DMS153 treated with DMSO at 0.1 percent for 48 hours (cell line): ENCODE measurements around the gene THAP12.

Experiments
- DNase-seq: peaks from one replicate; lab custom pipeline; 2025; ENCODE audit not compliant: unreplicated experiment; lab: John Stamatoyannopoulos, UW

THAP12 gene

DNA sequence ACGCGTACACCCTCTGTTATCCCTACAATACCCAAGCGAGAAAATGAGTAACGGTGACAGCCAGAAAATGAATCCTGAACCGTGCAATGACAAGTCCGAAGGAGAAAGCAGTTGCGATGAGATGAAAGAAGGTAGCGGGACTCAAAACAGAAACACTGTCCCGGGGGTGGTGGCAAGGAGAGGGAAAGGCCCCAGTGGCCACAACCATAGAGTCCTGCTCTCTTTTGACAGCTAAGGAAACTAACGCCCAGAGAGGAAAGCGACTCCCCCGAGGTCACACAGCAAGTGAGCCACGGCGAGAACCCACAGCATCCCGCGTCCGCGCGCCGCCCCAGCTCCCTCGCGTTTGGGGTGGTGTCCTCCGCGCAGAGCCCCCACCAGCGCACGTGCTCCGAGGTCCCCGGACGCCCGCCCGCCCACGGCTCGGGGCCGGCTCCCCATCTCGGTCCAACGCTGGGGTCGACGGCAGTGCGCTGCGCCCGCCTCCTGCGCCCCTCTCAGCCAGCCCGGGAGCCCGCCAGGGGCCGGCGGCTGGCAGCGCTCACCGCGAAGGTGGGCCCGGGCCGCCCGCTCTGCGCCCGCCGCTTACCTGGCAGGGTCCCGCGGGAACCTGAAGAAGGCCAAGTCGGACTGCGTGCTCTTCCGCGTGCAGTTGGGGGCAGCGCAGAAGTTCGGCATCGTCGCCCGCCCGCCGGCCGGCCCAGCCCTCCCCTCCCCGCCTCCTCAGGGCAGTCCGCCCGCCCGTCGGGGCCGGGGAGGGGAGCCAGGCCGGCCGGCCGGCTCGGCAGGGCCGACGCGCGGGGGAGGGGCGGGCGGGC is 564 bp downstream of the THAP12 start:
- no peak for DNase-seq

DNA sequence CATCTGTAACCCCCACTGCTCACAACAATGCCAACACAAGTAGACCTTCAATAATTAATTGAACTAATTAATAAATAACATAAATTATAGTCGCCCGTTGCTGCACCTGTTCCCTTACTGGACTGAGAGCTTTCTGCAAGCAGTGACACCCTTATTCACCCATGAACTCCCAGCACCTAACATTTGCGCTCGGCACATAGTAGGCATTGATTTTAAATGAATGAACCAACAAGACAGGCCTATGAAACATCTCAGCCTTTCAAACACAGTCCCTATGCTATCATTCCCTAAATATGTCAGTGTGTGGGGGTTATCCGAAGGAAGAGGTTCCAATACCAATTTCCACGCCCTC is 1.1 kb downstream of the THAP12 start:
- DNase-seq = no peak

DNA sequence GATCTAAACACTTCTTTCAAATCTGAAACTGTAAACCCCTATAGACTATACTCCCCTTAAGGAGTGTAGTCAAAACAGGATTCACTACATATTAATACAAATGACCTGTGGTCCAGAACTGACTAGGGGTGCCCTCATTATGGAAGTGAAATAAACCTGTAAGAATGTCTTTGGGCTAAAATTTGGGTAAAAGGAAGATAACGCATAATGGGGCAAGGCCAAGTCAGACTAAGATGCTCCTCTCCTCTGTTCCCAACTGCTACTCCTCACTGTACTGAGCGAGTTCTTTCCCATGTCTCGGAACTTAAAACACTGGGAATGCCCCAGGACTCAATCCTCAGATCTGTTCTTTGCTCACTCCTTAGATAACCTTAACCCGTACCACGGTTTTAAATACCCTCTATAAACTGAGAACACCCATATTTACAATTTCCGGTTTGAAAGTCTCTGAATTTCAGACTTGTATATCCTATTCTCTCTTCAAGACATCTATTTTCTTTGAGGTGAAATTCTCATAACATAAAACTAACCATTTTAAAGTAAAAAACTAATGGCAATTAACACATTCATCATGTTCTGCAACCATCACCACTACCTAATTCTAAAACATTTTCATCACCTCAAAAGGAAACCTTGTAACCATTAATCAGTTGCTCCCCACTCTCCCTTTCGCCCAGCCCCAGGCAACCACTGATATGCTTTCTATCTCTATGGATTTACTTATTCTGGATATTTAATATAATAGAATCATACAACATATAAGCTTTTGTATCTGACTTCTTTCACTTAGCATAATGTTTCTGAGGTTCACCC is 4.0 kb downstream of the THAP12 start:
- DNase-seq = no peak

DNA sequence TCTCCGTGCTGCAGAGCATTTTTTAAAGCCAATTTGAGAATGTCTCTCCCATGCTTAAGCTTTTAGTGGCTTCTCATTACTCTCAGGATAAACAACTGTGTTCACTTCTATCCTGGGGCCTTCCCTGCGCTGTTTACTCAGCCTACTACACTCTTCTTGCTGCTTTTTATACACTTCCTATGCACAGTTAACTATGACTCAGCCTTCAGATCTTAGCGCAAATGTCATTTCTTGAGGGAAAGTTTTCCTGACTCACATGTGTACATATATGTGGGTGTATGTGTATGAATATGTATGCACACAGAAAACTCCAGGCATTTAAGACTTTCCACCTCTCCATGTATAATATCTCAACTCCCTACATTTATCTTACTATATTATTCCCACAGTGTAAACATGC is 9.8 kb downstream of the THAP12 start:
- no peak for DNase-seq

DNA sequence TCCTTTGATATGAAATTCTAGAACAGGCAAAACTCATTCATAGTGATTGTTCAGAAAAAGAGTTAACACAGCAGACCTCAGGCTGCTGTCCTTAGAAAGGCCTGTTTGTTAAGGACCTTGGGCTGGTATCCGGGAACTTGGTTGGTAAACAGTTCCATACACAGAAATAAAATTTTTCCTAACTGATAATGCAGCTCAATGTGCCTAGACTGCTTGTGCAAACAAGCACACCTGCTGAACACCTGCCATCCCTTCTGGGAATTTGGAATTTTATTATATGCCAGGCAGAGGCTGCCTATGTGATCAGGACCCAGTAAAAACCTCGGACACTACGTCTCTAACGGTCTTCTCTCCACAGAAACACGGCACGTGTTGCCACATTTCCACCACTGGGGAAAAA is 11.5 kb downstream of the THAP12 start:
- DNase-seq = peak; percentile 55

DNA sequence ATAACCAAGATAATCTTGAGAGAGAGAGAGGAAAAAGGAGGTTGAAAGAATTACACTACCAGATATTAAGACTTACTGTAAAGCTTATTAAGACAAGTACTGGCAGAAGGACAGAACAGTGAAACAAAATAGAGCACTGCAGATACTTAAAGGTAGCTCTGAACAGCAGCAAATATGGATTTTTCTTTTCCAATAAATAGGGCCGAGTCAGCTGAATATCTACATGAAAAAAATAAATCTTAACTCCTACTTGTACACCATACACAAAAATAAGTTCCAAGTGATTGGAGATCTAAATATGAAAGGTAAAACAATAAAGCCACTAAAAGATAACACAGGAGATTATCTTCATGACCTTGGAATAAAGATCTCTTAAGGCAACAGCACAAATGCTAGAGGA is 12.4 kb downstream of the THAP12 start:
- no peak for DNase-seq

DNA sequence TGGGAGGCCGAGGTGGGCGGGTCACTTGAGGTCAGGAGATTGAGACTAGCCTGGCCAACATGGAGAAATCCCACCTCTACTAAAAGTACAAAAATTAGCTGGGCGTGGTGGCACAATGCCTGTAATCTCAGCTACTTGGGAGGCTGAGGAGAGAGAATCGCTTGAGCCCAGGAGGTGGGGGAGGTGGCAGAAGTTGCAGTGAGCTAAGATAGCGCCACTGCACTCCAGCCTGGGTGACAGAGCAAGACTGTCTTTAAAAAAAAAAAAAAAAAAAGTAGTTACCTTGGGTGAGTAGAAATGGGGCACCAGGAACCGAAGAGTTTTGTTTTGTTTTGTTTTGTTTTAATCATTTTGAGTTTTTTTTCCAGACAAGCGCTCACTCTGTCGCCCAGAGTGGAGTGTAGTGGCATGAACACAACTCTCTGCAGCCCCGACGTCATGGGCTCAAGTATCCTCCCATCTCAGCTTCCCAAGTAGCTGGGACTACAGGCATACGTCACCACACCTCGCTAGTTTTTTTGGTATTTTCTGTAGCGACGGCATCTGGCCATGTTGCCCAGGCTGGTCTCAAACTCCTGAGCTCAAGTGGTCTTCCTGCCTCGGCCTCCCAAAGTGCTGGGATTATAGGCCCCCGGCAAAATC is 15.8 kb downstream of the THAP12 start:
- no peak for DNase-seq

DNA sequence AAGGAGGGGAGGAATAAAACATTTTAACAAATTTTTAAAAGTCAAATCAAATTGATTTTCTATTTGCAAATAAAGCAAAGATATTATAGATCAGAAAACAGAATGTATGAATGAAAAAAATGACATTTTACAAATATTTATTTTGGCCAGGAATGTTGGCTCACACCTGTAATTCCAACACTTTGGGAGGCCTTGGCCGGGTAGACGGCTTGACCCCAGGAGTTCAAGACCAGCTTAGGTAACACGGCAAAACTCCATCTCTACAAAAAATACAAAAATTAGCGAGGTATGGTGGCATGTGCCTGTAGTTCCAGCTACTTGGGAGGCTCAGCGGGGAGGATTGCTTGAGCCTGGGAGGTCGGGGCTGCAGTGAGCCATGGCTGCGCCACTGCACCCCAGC is 18.2 kb downstream of the THAP12 start:
- no peak for DNase-seq

DNA sequence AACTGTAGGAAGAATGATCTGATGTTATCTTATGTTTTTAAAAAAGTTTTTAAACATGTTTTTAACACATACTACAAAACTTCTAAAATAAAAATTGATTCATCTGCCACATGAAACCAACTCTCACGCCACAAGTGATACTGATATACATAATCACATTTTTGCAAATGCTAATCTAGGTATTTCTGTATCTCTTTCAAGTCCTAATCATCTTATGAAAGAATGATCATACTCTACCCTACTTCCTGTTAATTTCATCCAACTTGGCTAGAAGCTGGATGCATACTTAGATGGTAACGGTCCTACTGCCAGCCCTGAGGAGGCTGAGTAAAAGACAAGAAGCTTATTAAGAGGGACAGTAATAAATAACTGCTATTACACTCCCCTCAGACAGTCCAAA is 19.2 kb downstream of the THAP12 start:
- no peak for DNase-seq

DNA sequence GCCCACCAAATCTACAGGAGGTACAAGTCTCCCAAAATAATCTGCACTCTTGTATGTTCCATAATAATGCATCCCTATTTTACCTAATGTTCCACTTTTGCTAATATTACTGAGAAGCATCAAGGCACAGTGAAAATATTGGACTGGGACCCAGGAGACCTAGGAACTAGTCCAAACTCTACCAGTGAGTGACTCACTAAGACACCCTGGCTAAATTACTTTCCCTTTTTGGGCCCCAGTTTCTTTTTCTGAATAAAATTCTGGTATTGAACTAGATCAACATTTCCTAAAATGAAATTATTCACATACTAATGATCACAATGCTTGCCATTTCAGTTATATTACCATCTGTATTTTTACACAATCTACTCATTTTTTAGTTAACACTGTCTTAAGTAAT is 19.6 kb downstream of the THAP12 start:
- DNase-seq = no peak

DNA sequence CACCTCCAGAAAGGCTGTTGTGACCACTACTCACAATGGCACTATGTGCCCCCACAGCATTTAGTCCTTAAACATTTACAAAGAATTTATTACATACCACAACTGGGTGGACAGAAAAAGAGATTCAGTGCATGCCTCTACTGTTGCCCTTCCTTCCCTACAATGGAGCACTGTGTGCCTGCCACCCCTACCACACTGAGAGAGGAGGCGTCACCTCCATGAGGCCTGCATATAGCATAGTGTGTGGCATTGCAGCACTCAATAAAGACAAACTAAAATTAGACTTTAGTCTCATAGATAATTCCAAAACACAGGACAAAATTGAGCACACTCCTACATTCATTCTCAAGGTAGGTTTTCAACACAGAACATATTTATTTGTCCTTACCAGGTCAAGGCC is 25.8 kb downstream of the THAP12 start:
- DNase-seq = no peak

DNA sequence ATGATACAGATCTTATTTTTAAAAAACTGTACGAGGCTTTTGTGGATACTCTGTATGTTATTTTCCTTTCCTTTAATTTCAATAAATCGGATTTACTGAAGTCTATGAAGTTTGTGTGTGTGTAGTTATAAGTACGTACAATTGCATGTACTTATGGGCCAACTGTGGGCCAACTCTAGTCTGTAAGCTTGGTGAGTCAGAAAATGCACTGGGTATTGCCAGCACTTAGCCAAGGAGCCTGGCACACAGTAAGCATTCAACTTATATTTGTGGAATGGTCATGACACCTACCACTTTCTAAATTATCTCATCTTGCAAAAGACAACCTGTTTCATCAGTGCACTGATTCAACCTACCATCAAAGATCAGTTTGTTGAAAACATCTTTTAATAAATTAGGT is 32.6 kb downstream of the THAP12 start:
- DNase-seq = no peak

DNA sequence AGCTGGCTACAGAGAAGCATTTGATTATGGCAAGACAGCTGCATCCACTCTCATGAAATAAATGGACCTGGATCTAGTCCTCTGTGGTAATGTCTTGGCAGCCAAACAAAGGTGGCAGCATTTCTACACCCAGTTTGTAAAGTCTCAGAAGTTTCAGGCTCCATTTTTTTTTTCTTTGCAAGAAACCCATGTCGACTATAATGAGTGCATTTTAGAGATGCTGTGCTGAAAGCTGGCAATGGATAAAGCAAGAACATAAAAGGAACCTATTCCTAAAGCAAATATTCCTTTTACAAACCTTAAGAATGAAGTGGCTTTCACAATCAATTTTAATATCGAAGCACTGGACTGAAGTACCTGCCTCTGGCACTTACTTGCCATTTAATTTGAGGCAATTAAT is 33.5 kb downstream of the THAP12 start:
- no peak for DNase-seq

DNA sequence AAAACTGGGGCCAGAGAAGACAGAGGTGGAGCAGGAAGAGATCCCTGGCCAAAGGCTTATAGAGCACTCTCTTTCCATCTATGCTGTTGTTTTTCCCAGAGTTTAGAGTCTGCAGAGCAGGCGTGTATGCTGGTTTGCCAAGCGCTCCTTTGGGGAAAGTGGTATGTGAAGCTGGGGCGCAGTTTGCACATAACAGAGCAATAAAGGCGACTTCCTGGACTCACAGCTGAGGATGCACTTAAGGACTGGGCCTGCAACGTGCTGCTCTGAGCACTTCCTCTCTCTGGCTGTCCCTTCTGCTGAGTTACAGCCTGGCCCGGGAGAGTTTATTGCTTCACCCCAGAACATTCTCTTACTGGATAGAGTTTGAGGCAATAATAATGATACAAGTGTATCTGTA is 41.7 kb downstream of the THAP12 start:
- peak; percentile 30 for DNase-seq

DNA sequence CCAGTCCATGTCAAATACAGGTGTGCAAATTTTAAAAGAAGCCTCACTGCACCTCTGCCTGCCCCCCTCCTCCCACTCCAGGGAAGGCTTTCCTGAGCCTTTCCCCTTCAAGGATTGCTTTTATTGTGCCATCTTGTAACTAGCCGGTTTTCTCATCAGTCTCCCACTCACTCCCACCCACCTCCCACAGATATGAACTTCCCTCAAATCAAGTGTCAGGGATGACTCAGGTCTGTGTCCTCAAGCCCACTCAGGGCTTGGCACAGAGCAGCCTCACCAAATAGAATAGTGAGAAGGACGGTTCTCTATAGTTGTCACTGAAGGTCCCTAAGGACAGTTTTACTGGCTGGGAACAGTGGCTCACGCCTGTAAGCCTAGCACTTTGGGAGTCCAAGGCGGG is 43.0 kb downstream of the THAP12 start:
- no peak for DNase-seq

DNA sequence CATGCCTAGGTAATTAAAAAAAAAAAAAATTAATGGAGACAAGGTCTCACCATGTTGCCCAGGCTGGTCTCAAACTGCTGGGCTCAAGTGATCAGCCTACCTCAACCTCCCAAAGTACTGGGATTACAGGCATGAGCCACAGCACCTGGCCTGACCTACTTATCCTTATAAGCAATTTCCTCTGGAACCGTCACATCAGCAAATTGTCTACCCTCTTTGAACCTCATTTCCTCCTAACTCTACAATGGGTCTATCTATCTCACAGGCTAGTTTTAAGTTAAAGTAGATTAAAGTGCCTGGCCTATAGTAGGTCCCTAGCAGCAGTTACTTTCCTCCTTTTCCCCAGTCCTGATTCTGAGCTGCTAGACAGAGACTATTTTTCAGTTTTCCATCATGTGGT is 43.5 kb downstream of the THAP12 start:
- DNase-seq = no peak

DNA sequence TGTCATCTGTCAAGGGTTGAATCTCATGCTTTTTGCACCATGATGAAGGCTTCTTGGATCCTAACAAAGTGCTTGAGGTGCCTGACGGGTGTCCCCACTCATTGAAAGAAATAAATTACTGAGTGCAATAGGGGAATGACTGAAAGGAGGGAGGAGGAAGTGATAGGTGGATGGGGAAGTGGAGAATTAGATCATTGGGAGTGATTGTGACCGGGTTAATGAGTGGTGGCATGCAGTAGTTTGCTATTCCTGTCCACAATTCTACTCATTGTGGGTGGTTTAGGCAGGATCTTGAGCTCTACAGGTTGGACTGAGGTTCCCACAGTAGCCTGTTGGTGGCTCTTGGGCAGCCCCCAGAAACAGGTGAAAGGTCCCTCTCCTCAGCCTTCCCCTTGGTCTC is 44.3 kb downstream of the THAP12 start:
- no peak for DNase-seq

DNA sequence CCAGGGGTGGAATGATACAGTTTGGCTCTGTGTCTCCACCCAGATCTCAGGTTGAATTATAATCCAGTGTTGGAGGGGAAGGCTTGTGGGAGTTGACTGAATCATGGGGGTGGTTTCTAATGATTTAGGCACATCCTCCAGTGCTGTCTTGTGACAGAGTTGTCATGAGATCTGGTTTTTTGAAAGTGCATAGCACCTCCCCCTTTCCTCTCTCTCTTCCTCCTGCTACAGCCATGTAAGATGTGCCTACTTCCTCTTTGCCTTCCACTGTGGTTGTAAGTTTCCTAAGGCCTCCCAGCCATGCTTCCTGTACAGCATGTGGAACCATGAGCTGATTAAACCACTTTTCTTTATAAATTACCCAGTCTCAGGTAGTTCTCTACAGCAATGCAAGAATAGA is 45.1 kb downstream of the THAP12 start:
- no peak for DNase-seq

DNA sequence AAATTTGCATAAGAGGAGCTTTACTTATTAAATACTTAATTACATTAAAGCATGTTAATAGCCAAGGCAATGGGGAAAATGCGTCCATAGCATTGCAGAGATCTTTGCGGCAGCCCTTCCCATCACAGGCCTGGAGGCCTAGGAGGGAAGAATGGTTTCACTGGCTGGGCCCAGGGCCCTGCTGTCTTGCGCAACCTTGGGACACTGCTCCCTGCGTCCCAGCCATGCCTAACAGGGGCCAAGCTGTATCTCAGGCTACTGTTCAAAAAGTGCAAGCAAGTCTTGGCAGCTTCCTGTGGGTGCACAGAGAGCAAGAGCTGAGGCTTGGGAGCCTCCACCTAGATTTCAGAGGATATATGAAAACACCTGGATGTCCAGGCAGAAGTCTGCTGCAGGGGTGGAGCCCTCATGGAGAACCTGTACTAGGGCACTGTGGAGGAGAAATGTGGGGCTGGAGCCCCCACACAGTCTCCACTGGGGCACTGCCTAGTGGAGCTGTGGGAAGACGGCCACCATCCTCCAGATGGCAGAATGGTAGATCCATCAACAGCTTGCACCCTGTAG is 46.0 kb downstream of the THAP12 start:
- DNase-seq = no peak

DNA sequence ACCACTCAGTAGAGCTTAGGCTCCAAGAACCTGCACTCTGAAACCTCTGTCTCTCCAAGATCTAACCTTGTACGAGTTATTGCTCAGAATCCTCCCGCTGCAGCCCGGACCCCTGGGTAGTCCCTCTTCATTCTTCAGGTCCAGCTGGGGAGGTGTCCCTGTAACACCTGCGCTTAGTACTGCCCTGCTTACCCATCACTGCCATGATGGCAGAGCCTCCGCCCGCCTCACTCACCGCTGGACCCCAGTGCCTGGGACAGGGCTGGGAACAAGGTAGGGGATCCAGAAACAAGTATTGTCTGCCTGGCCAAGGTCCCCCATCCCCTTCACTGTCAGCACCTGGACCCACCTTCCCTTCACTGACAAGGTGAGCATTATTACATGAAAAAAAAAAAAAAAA is 50.3 kb downstream of the THAP12 start:
- DNase-seq = no peak

DNA sequence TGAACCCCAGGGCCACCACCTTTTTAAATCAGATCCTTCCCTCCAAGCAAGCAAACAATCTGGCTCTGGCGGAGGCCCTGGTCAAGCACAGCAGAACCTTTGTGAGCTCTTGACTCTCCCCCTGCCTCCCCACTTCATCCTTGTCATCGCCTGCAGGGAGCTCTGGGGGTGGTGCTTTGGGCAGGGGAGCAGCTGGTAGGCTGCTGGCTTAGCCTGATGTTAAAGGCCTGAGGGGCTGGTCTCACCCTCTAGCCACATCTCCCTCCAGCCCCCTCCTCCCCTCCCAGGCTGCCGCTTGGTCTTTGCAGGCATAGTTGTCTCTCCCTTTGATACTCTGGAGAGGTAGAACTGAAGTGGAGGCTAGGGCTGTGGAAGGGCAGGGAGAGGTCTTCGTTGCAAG is 50.9 kb downstream of the THAP12 start:
- no peak for DNase-seq
